HCT116 (cell line): Measurements from ENCODE around the gene STIL. TPM values are rescaled to one million over a fixed set of nuclear protein-coding genes. Genes with fewer than 3 reads are reported as not detected.

ENCODE experiments used
- ATAC-seq: fragments of 200-7000 bp; cut with Tn5 transposase; 2 replicates; pipeline ENCODE4 v1.9.1; 2020; ENCODE audit warnings: mild to moderate bottlenecking, moderate library complexity
- BruUV-seq: library from RNA; stranded (reverse); fragments of 400-500 nt; replicated peaks from 2 replicates; lab custom pipeline; 2021; lab: Mats Ljungman, UMichigan
- CTCF ChIA-PET: fragments of 300-600 bp; sonication (Branson Sonifier 250); formaldehyde crosslinking; loops from one replicate; lab custom pipeline; 2021; ENCODE audit warnings: antibody characterized with exemption; lab: Charles Lee
- POLR2A ChIA-PET: fragments of 300-600, 350-600 bp; sonication (Branson Sonifier 250); formaldehyde crosslinking; loops from one replicate; lab custom pipeline; 2021; ENCODE audit warnings: antibody characterized with exemption; lab: Charles Lee
- RAD21 ChIA-PET, 2 experiments: fragments of 300-600 bp; sonication (Branson Sonifier 250); formaldehyde crosslinking; loops; one replicate each; lab custom pipeline; 2023; ENCODE audit warnings: low total read pairs in 2 of 2; ENCODE audit not compliant: uncharacterized antibody in 2 of 2, unreplicated experiment in 2 of 2, low non-redundant PET in 1 of 2; lab: Charles Lee
- DNase-seq: peaks from one replicate; pipeline ENCODE4 v3.0.0-alpha.2; 2010; ENCODE audit warnings: low read depth, low spot score
- H2AFZ ChIP-seq: fragments of 200-600 bp; shearing (Covaris generic), sonication (generic); 2 replicates; pipeline ENCODE4 v1.6.1; 2017; ENCODE audit warnings: low read depth, mixed run types, mixed read lengths, antibody characterized with exemption, low read length; ENCODE audit not compliant: poor library complexity, severe bottlenecking
- H3K27ac ChIP-seq: 2 replicates; pipeline ENCODE4 v1.5.1; 2012; ENCODE audit warnings: low read depth, low read length
- H3K27me3 ChIP-seq: fragments of 200-600 bp; sonication (generic); 2 replicates; pipeline ENCODE4 v1.6.1; 2016; ENCODE audit warnings: mixed run types, low read length, mixed read lengths; ENCODE audit not compliant: insufficient read depth
- H3K36me3 ChIP-seq, 2 experiments: fragments of 200-500 bp in 1 of 2; fragments of 200-600 bp in 1 of 2; sonication (Bioruptor generic) in 1 of 2; sonication (generic) in 1 of 2; 2 replicates each; pipeline versions ENCODE4 v1.5.1 to v1.6.1; 2014 to 2016; ENCODE audit warnings: low read length in 2 of 2, inconsistent platforms in 1 of 2, mixed read lengths in 1 of 2, mixed run types in 1 of 2; ENCODE audit not compliant: insufficient read depth in 2 of 2, control insufficient read depth in 1 of 2
- H3K4me1 ChIP-seq, 2 experiments: fragments of 200-600 bp in 1 of 2; sonication (generic) in 1 of 2; 2 replicates each; pipeline versions ENCODE4 v1.5.1 to v1.6.1; 2012 to 2017; ENCODE audit warnings: low read length in 2 of 2, inconsistent platforms in 1 of 2, mild to moderate bottlenecking in 1 of 2, mixed read lengths in 1 of 2, mixed run types in 1 of 2, moderate library complexity in 1 of 2; ENCODE audit not compliant: insufficient read depth in 2 of 2, control insufficient read depth in 1 of 2
- H3K4me2 ChIP-seq: fragments of 200-600 bp; sonication (generic); 2 replicates; pipeline ENCODE4 v1.6.1; 2017; ENCODE audit warnings: mixed run types, low read length, mixed read lengths
- H3K4me3 ChIP-seq, 2 experiments: fragments of 200-600 bp in 1 of 2; sonication (generic) in 1 of 2; replicated peaks in 1 of 2; 2 replicates each; pipeline ENCODE4 v1.5.1; 2011 to 2016; ENCODE audit warnings: low read length in 2 of 2, control low read depth in 1 of 2, low read depth in 1 of 2, mild to moderate bottlenecking in 1 of 2, mixed read lengths in 1 of 2, mixed run types in 1 of 2
- H3K79me2 ChIP-seq: fragments of 200-600 bp; sonication (generic); 2 replicates; pipeline ENCODE4 v1.6.1; 2017; ENCODE audit warnings: mild to moderate bottlenecking, mixed run types, low read length, moderate library complexity, mixed read lengths; ENCODE audit not compliant: insufficient read depth
- H3K9ac ChIP-seq: fragments of 200-600 bp; sonication (generic); 2 replicates; pipeline ENCODE4 v1.6.1; 2016; ENCODE audit warnings: low read length, mixed read lengths
- H3K9me2 ChIP-seq: fragments of 200-600 bp; sonication (generic), shearing (Covaris generic); 2 replicates; pipeline ENCODE4 v1.6.1; 2017; ENCODE audit warnings: mixed run types, mild to moderate bottlenecking, moderate library complexity; ENCODE audit not compliant: insufficient read depth
- H3K9me3 ChIP-seq, 2 experiments: fragments of 200-500 bp in 1 of 2; fragments of 200-600 bp in 1 of 2; sonication (Bioruptor generic) in 1 of 2; sonication (generic) in 1 of 2; 2 replicates each; pipeline ENCODE4 v1.6.1; 2014 to 2017; ENCODE audit warnings: low read length in 2 of 2, mixed read lengths in 2 of 2, inconsistent platforms in 1 of 2, low read depth in 1 of 2, mild to moderate bottlenecking in 1 of 2, mixed run types in 1 of 2, moderate library complexity in 1 of 2; ENCODE audit not compliant: control insufficient read depth in 1 of 2, insufficient read depth in 1 of 2
- H4K20me1 ChIP-seq: fragments of 200-600 bp; sonication (generic), shearing (Covaris generic); 2 replicates; pipeline ENCODE4 v1.6.1; 2017; ENCODE audit warnings: mixed run types, mild to moderate bottlenecking, moderate library complexity; ENCODE audit not compliant: insufficient read depth
- CBX3 ChIP-seq: IDR thresholded peaks from 2 replicates; pipeline ENCODE4 v1.6.1; 2012; ENCODE audit warnings: low read depth
- CEBPB ChIP-seq: IDR thresholded peaks from 2 replicates; pipeline ENCODE4 v1.6.1; 2012; ENCODE audit warnings: low read depth
- CTCF ChIP-seq, 3 experiments: fragments of 200-600 bp in 1 of 3; sonication (generic) in 1 of 3; IDR thresholded peaks in 2 of 3; conservative IDR thresholded peaks in 1 of 3; 2 replicates each; pipeline ENCODE4 v1.5.1; 2012 to 2017; ENCODE audit warnings: low read depth in 2 of 3, low read length in 2 of 3, antibody characterized with exemption in 1 of 3, borderline replicate concordance in 1 of 3, control low read depth in 1 of 3, mild to moderate bottlenecking in 1 of 3, mixed read lengths in 1 of 3, mixed run types in 1 of 3, moderate library complexity in 1 of 3; ENCODE audit not compliant: insufficient read depth in 1 of 3
- ELF1 ChIP-seq: IDR thresholded peaks from 2 replicates; pipeline ENCODE4 v1.6.1; 2012; ENCODE audit warnings: low read depth, borderline replicate concordance
- EZH2 ChIP-seq: fragments of 200-600 bp; sonication (generic); IDR thresholded peaks from 2 replicates; pipeline ENCODE4 v1.6.1; 2017; ENCODE audit warnings: antibody characterized with exemption, mixed run types
- FOSL1 ChIP-seq: IDR thresholded peaks from 2 replicates; pipeline ENCODE4 v1.6.1; 2012; ENCODE audit warnings: low read depth
- JUND ChIP-seq: IDR thresholded peaks from 2 replicates; pipeline ENCODE4 v1.6.1; 2012
- RAD21 ChIP-seq: IDR thresholded peaks from 2 replicates; pipeline ENCODE4 v1.6.1; 2012; ENCODE audit warnings: low read depth, mild to moderate bottlenecking
- REST ChIP-seq: IDR thresholded peaks from 2 replicates; pipeline ENCODE4 v1.6.1; 2012; ENCODE audit warnings: low read depth
- SIN3A ChIP-seq: IDR thresholded peaks from 2 replicates; pipeline ENCODE4 v1.6.1; 2012; ENCODE audit warnings: low read depth
- SP1 ChIP-seq: IDR thresholded peaks from 2 replicates; pipeline ENCODE4 v1.6.1; 2012; ENCODE audit warnings: low read depth
- YY1 ChIP-seq: IDR thresholded peaks from 2 replicates; pipeline ENCODE4 v1.6.1; 2011; ENCODE audit warnings: low read length, low read depth, moderate library complexity, mild to moderate bottlenecking; ENCODE audit not compliant: insufficient replicate concordance; ENCODE audit errors: extremely low read depth
- ZFX ChIP-seq: fragments of 450-650 bp; IDR thresholded peaks from 2 replicates; pipeline ENCODE4 v1.6.1; 2017
- ZNF274 ChIP-seq: fragments of 200-500 bp; sonication (Bioruptor generic); IDR thresholded peaks from 2 replicates; pipeline ENCODE4 v1.6.1; 2014; ENCODE audit warnings: mild to moderate bottlenecking, low read depth, low read length, inconsistent platforms
- intact Hi-C: fragments of 100-400 bp; cut with micrococcal nuclease; formaldehyde crosslinking; loops from 2 replicates; pipeline ENCODE4 v1.10.0; 2022
- total RNA-seq: library from RNA; stranded (reverse); gene quantifications from one replicate; pipeline ENCODE4 v1.2.1, GENCODE V29; 2021; ENCODE audit not compliant: unreplicated experiment
- TF ChIP-seq, protein P1 (sequence below): IDR thresholded peaks from 2 replicates; pipeline ENCODE4 v1.6.1; 2012
- TF ChIP-seq, protein P2 (sequence below): IDR thresholded peaks from 2 replicates; pipeline ENCODE4 v1.6.1; 2012

The STIL gene
- total RNA-seq, 1 experiment from 2014 or later: 34.4 TPM

- CTCF ChIA-PET: no interaction called here
- no peak for DNase-seq
- TF ChIP-seq EZH2 (no peak), CTCF (IDR thresholded peaks at IDR 0.05 in 2 of 3, conservative IDR thresholded peaks at IDR 0.05 in 1 of 3; ENCODE audit: borderline replicate concordance in 1 of 3, insufficient read depth in 1 of 3, low read depth in 2 of 3, low read length in 2 of 3) (no peak), SIN3A (no peak), JUND (no peak), ELF1 (no peak), REST (no peak), CEBPB (no peak), ZNF274 (no peak), CBX3 (no peak), ZFX (no peak), SP1 (no peak), RAD21 (no peak), YY1 (no peak), FOSL1 (no peak)
- TF ChIP-seq, protein P1, sequence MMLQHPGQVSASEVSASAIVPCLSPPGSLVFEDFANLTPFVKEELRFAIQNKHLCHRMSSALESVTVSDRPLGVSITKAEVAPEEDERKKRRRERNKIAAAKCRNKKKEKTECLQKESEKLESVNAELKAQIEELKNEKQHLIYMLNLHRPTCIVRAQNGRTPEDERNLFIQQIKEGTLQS: no peak
- TF ChIP-seq, protein P2, sequence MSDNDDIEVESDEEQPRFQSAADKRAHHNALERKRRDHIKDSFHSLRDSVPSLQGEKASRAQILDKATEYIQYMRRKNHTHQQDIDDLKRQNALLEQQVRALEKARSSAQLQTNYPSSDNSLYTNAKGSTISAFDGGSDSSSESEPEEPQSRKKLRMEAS: no peak
- TF ChIP-seq, all 23 proteins: peak for 0
- Histone ChIP-seq H3K27me3 (no peaks in the 10 kb centered on the region), H4K20me1 (no peaks in the 10 kb centered on the region), H3K36me3 (no peaks in the 10 kb centered on the region), H3K4me1 (no peaks in the 10 kb centered on the region), H2AFZ (no peak overlapping the region), H3K9me2 (no peaks in the 10 kb centered on the region), H3K9me3 (no peaks in the 10 kb centered on the region), H3K4me3 (no peak overlapping the region), H3K4me2 (no peak overlapping the region), H3K9ac (no peak overlapping the region), H3K27ac (no peak overlapping the region), H3K79me2 (no peaks in the 10 kb centered on the region)
- no TSS peak for BruUV-seq
- ATAC-seq: no peak
- ChIA-PET POLR2A (no interaction called here), RAD21 (no interaction called here)
- intact Hi-C loops: no loop called here
Measured at GRCh38 chr1:47216278-47217059, 97.5 kb downstream of the STIL start.
